Osteocyte (in vitro differentiated cells): ENCODE results near the gene MYO18B. TPM values are rescaled to one million over a fixed set of nuclear protein-coding genes. Genes with fewer than 3 reads are reported as not detected.

Experiments
- DNase-seq: peaks from one replicate; pipeline ENCODE4 v3.0.0; 2021; ENCODE audit warnings: mixed read lengths; ENCODE audit not compliant: unreplicated experiment; ENCODE audit errors: extremely low spot score
- H3K27ac Mint-ChIP-seq: one replicate; pipeline ENCODE4 v1.8.0; 2021; ENCODE audit warnings: mild to moderate bottlenecking, mixed read lengths; ENCODE audit not compliant: unreplicated experiment
- H3K27me3 Mint-ChIP-seq: one replicate; pipeline ENCODE4 v1.8.0; 2021; ENCODE audit warnings: mixed read lengths; ENCODE audit not compliant: unreplicated experiment
- H3K36me3 Mint-ChIP-seq: one replicate; pipeline ENCODE4 v1.8.0; 2021; ENCODE audit warnings: mixed read lengths; ENCODE audit not compliant: unreplicated experiment
- H3K4me1 Mint-ChIP-seq: one replicate; pipeline ENCODE4 v1.8.0; 2021; ENCODE audit warnings: mixed read lengths; ENCODE audit not compliant: unreplicated experiment
- H3K4me3 Mint-ChIP-seq: one replicate; pipeline ENCODE4 v1.8.0; 2021; ENCODE audit warnings: mild to moderate bottlenecking, moderate library complexity, mixed read lengths; ENCODE audit not compliant: unreplicated experiment
- H3K9me3 Mint-ChIP-seq: one replicate; pipeline ENCODE4 v1.8.0; 2021; ENCODE audit warnings: mixed read lengths; ENCODE audit not compliant: unreplicated experiment
- total RNA-seq: library from RNA; stranded (reverse); gene quantifications from 2 replicates; pipeline ENCODE4 v1.2.1, GENCODE V29; 2021
- TF ChIP-seq, protein P1 (sequence below): fragments of 200-600 bp; sonication (generic); IDR thresholded peaks from 2 replicates; pipeline ENCODE4 v1.5.0; 2021; ENCODE audit warnings: antibody characterized with exemption, mild to moderate bottlenecking, moderate library complexity

MYO18B gene
- total RNA-seq, 1 donor from 2014 or later: not detected

GRCh38 chr22:25852223-25852622 lies 110.2 kb downstream of the MYO18B start:
- Mint-ChIP-seq H3K27me3 (no peaks in the 10 kb centered on the region), H3K27ac (no peak overlapping the region), H3K4me1 (no peaks in the 10 kb centered on the region), H3K9me3 (no peaks in the 10 kb centered on the region), H3K36me3 (no peaks in the 10 kb centered on the region), H3K4me3 (no peak overlapping the region)
- DNase-seq: no peak
- TF ChIP-seq, protein P1, sequence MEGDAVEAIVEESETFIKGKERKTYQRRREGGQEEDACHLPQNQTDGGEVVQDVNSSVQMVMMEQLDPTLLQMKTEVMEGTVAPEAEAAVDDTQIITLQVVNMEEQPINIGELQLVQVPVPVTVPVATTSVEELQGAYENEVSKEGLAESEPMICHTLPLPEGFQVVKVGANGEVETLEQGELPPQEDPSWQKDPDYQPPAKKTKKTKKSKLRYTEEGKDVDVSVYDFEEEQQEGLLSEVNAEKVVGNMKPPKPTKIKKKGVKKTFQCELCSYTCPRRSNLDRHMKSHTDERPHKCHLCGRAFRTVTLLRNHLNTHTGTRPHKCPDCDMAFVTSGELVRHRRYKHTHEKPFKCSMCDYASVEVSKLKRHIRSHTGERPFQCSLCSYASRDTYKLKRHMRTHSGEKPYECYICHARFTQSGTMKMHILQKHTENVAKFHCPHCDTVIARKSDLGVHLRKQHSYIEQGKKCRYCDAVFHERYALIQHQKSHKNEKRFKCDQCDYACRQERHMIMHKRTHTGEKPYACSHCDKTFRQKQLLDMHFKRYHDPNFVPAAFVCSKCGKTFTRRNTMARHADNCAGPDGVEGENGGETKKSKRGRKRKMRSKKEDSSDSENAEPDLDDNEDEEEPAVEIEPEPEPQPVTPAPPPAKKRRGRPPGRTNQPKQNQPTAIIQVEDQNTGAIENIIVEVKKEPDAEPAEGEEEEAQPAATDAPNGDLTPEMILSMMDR: no peak

DNA sequence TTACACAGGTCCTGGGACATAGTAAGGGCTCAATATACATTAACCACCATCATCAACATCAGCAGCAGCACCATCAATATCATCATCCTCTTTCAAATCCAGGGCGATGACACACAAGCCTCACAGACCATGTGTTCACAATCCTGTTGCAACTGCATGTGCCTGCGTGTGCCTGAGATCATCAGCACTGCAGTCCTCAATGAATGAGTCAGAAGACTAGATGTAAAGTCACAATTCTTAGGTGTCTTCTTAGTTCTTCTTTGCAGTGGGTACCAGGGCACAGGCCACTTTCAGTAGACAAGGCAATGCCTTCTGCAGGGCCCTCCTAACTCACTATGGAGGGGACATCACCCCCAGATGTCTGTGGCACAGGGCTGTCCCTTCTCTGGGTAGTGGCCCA lies 111.1 kb downstream of the MYO18B start:
- TF ChIP-seq, protein P1: no peak
- Mint-ChIP-seq H3K27ac (no peak overlapping the region), H3K4me3 (no peak overlapping the region)

DNA sequence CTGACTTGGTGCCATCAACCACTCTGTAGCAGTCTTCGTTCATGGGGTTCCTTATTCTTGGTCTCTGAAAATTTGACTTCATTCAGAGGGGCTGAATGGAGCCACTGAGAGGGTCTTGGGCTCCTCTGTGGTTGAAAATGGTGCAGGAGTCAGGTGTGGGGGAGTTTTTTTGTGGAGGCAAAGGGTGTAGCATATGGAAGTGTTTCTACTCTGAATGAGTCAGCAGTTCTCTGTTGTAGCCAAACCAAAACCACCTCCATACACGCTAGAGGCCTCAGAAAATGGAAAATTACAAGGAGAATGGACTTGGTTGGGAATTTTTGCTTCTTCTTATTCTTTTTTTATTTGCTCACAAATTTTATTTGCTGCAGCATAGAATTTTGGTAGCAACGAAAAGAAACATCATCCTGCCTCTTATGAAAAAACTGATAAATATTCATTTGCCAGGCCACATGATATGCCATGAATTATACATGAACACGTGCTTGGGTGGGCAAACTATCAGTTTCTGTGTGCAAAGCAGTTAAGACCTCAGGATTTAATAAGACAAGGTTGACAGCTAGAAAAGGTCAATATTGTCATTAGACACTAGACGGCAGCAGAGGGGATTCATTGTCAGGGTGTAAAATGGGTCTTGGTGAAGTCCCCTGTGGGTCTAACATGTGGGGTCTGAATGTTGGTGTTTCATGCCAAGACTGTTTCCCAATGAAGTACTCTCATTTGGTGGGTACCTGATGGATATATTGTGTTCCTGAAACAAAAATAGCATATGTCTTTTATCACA lies 111.7 kb downstream of the MYO18B start:
- H3K4me3 Mint-ChIP-seq: no peak overlapping the region
- H3K4me1 Mint-ChIP-seq: no peaks in the 10 kb centered on the region
- H3K27me3 Mint-ChIP-seq: no peaks in the 10 kb centered on the region
- no peak for DNase-seq
- TF ChIP-seq, protein P1: no peak
- H3K9me3 Mint-ChIP-seq: no peaks in the 10 kb centered on the region
- H3K27ac Mint-ChIP-seq: no peak overlapping the region
- H3K36me3 Mint-ChIP-seq: no peaks in the 10 kb centered on the region

More for the DNA sequence above, 111.1 kb downstream of the MYO18B start:
- H3K9me3 Mint-ChIP-seq: no peaks in the 10 kb centered on the region
- H3K36me3 Mint-ChIP-seq: no peaks in the 10 kb centered on the region
- DNase-seq: no peak
- no peaks in the 10 kb centered on the region for H3K4me1 Mint-ChIP-seq
- H3K27me3 Mint-ChIP-seq: no peaks in the 10 kb centered on the region

DNA sequence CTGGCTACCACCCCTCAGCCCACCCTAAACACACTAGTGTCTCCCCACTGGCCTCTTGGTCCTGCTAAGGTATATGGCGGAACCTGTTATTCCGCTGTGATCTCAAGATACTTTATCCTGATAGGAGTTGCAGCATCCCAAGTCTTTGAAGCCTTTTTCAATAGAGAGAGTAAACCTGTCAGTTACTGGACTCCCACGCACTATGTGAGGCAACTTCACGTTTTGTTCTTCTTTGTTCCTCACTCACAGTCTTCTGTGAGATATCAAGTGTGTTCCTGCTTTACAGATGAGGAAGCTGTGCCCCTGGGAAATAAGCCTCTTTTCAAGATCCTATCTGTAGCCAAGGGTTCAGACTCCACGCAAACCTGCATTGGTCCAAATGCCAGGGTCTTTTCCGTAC lies 127.8 kb downstream of the MYO18B start:
- TF ChIP-seq, protein P1: no peak
- DNase-seq: no peak
- H3K27ac Mint-ChIP-seq: no peak overlapping the region
- no peaks in the 10 kb centered on the region for H3K9me3 Mint-ChIP-seq
- H3K4me1 Mint-ChIP-seq: no peaks in the 10 kb centered on the region
- H3K36me3 Mint-ChIP-seq: no peaks in the 10 kb centered on the region
- no peaks in the 10 kb centered on the region for H3K27me3 Mint-ChIP-seq
- H3K4me3 Mint-ChIP-seq: no peak overlapping the region

GRCh38 chr22:25874327-25874726 lies 132.3 kb downstream of the MYO18B start:
- no peaks in the 10 kb centered on the region for H3K4me1 Mint-ChIP-seq
- DNase-seq: no peak
- no peak overlapping the region for H3K27ac Mint-ChIP-seq
- H3K27me3 Mint-ChIP-seq: peaks cover 4% of the 10 kb centered on the region
- TF ChIP-seq, protein P1: no peak
- no peak overlapping the region for H3K4me3 Mint-ChIP-seq
- H3K9me3 Mint-ChIP-seq: no peaks in the 10 kb centered on the region
- no peaks in the 10 kb centered on the region for H3K36me3 Mint-ChIP-seq
